Suprapubic skin (tissue), 4 donors: ENCODE measurements around the gene SMG6. TPM values are rescaled to one million over a fixed set of nuclear protein-coding genes. Genes with fewer than 3 reads are reported as not detected.
"Not testable (repeated sequence)": the region's sequence is repeated elsewhere in the genome, so short reads cannot be mapped to it uniquely, and the experiment has no call there.

Source experiments
- DNase-seq, 2 donors: peaks; one replicate each; pipeline ENCODE4 v3.0.0-alpha.2; 2019; ENCODE audit warnings: low spot score in 2 of 2
- H3K27ac ChIP-seq: fragments of 200-600 bp; sonication (generic); one replicate; pipeline ENCODE4 v1.5.1; 2019
- H3K27me3 ChIP-seq: fragments of 200-600 bp; sonication (generic); one replicate; pipeline ENCODE4 v1.5.1; 2019
- H3K36me3 ChIP-seq: fragments of 200-600 bp; sonication (generic); one replicate; pipeline ENCODE4 v1.5.1; 2019
- H3K4me1 ChIP-seq: fragments of 200-600 bp; sonication (generic); one replicate; pipeline ENCODE4 v1.5.1; 2019
- H3K4me3 ChIP-seq: fragments of 200-600 bp; sonication (generic); one replicate; pipeline ENCODE4 v1.5.1; 2019; ENCODE audit warnings: mild to moderate bottlenecking
- H3K9me3 ChIP-seq: fragments of 200-600 bp; sonication (generic); one replicate; pipeline ENCODE4 v1.5.1; 2019
- EP300 ChIP-seq: sonication (generic); formaldehyde crosslinking; IDR thresholded peaks from one replicate; pipeline ENCODE4 v1.6.1; 2017; ENCODE audit warnings: antibody characterized with exemption
- POLR2A ChIP-seq, 2 donors: fragments of 450-650 bp; IDR thresholded peaks; one replicate each; pipeline ENCODE4 v1.6.1; 2017; ENCODE audit warnings: antibody characterized with exemption in 2 of 2, mild to moderate bottlenecking in 2 of 2, moderate library complexity in 2 of 2
- POLR2AphosphoS5 ChIP-seq, 3 donors: sonication (generic); formaldehyde crosslinking; IDR thresholded peaks; one replicate each; pipeline ENCODE4 v1.6.1; 2017; ENCODE audit warnings: antibody characterized with exemption in 3 of 3
- WGBS: methylation state at CpG from one replicate; pipeline ENCODE4 v1.1.5; 2018; 5-methylcytosine and 5-hydroxymethylcytosine counted together
- total RNA-seq, 4 donors: library from RNA; depleted of rRNA; stranded (reverse); fragments of >200 nt; gene quantifications; one replicate each; pipeline ENCODE4 v1.1.0, GENCODE V29; 2016
- TF ChIP-seq, protein P1 (sequence below), 2 donors: fragments of 200-600 bp in 1 of 2; fragments of 450-650 bp in 1 of 2; sonication (generic) in 1 of 2; IDR thresholded peaks; one replicate each; pipeline ENCODE4 v1.5.1; 2016 to 2019; ENCODE audit warnings: antibody characterized with exemption in 2 of 2, mild to moderate bottlenecking in 1 of 2, moderate library complexity in 1 of 2

SMG6 gene
- total RNA-seq, 4 donors from 2014 or later = 29.6 to 58.6 (median 45.5) TPM

DNA sequence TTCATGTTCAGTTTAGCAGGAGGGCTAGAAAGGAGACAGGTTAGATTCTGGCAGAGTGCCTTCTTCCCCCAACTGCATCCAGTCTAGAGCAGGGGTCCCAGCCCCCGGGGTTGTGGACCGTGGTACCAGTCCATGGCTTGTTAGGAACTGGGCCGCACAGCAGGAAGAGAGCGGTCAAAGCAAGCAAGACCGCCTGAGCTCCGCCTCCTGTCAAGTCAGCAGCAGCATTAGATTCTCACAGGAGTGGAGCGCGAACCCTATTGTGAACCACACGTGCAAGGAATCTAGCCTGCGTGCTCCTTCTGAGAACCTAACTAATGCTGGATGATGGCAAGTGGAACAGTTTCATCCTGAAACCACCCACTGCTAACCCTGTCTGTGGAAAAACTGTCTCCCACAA lies 153.7 kb downstream of the SMG6 start:
- Histone ChIP-seq H3K27ac (no peak overlapping the region), H3K4me1 (peaks cover 8% of the 10 kb centered on the region), H3K4me3 (no peak overlapping the region), H3K27me3 (no peaks in the 10 kb centered on the region), H3K36me3 (peaks cover 32% of the 10 kb centered on the region), H3K9me3 (no peaks in the 10 kb centered on the region)
- 81% methylated on average over 10 of the region's 10 CpGs for WGBS
- TF ChIP-seq, protein P1, sequence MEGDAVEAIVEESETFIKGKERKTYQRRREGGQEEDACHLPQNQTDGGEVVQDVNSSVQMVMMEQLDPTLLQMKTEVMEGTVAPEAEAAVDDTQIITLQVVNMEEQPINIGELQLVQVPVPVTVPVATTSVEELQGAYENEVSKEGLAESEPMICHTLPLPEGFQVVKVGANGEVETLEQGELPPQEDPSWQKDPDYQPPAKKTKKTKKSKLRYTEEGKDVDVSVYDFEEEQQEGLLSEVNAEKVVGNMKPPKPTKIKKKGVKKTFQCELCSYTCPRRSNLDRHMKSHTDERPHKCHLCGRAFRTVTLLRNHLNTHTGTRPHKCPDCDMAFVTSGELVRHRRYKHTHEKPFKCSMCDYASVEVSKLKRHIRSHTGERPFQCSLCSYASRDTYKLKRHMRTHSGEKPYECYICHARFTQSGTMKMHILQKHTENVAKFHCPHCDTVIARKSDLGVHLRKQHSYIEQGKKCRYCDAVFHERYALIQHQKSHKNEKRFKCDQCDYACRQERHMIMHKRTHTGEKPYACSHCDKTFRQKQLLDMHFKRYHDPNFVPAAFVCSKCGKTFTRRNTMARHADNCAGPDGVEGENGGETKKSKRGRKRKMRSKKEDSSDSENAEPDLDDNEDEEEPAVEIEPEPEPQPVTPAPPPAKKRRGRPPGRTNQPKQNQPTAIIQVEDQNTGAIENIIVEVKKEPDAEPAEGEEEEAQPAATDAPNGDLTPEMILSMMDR (IDR thresholded peaks at IDR 0.05) = no peak
- TF ChIP-seq POLR2AphosphoS5 (IDR thresholded peaks at IDR 0.05) = no peak
- no peak for TF ChIP-seq POLR2A (IDR thresholded peaks at IDR 0.05)
- no peak for TF ChIP-seq EP300
- no peak for DNase-seq

DNA sequence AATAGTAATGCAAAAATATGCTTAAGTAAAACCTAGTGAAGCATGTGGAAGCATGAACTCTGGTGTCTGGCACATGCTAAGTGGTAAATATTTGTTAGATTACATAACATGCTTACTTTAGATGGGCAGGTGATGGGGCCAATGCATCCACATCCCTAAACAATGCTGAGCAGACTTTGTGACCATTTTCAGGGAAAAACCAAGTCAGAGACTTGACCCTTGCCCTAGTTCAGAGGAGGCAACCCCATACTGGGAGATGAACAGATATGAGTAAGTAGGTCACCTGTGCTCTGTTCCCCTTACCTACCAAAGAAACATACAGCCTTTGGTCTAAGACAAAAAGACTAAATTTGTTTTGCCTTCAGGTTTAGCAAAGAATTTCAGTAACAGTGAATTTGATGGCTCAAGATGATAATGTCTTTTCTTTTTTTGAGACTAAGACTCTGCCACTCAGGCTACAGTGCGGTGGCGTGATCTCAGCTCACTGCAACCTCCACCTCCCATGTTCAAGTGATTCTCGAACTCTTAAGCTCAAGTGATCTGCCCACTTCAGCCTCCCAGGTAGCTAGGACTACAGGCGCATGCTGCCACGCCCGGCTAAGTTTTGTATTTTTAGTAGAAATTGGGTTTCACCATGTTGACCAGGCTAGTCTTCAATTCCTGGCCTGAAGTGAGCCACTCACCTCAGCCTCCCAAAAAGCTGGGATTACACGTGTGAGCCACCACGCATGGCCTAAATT lies 157.3 kb downstream of the SMG6 start:
- Histone ChIP-seq H3K4me3 (no peak overlapping the region), H3K9me3 (no peaks in the 10 kb centered on the region), H3K4me1 (peaks cover 14% of the 10 kb centered on the region), H3K27ac (no peak overlapping the region), H3K27me3 (no peaks in the 10 kb centered on the region), H3K36me3 (peaks cover 20% of the 10 kb centered on the region)
- WGBS = 98% methylated on average over 8 of the region's 8 CpGs
- TF ChIP-seq POLR2AphosphoS5 (IDR thresholded peaks at IDR 0.05) = no peak
- TF ChIP-seq POLR2A (IDR thresholded peaks at IDR 0.05) = no peak
- TF ChIP-seq, protein P1 (IDR thresholded peaks at IDR 0.05) = no peak
- TF ChIP-seq EP300 = no peak
- DNase-seq = no peak

DNA sequence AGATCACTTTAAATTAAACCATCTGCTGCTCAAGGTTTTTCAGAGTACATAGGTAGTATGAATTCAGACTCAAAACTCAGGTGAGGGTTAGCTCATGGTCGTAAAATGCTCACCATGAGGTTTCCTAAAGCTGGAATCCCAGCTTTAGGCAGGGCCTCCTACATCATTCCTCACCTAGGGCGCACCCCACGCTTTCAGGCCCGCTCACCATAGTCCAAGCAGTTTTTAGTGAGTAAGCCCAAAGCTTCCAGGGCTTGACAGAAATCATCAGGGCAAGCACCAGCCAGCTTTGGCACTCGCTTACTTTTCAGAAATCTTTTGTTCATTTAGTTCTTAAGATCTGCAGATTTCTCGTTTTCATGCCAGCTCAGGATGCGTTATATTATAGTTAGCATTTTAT lies 158.9 kb downstream of the SMG6 start:
- no peak for TF ChIP-seq EP300
- no peak for TF ChIP-seq POLR2AphosphoS5 (IDR thresholded peaks at IDR 0.05)
- TF ChIP-seq, protein P1 (IDR thresholded peaks at IDR 0.05) = no peak
- TF ChIP-seq POLR2A (IDR thresholded peaks at IDR 0.05) = no peak
- H3K27ac ChIP-seq = peak overlapping the region; percentile 34

DNA sequence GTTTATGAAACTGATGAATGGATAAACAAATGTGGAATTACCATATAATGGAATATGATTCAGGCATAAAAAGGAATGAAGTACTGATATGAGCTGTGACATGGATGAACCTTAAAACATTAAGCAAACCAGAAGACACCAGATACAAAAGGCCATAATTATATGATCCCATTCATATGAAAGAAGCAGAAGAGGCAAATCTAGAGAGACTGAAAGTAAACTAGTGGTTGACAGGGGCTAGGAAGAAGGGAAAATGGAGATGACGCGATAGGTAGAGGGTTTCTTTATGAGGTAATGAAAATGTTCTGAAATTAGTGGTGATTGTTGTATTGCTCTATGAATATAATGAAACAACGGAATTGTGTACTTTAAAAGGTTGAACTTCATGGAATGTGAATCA lies 160.3 kb downstream of the SMG6 start:
- H3K27ac ChIP-seq = no peak overlapping the region
- H3K4me1 ChIP-seq = peaks cover 35% of the 10 kb centered on the region
- no peaks in the 10 kb centered on the region for H3K9me3 ChIP-seq
- peaks cover 7% of the 10 kb centered on the region for H3K36me3 ChIP-seq
- 94% methylated on average over 3 of the region's 3 CpGs for WGBS
- no peak for DNase-seq
- no peak overlapping the region for H3K4me3 ChIP-seq
- no peak for TF ChIP-seq POLR2AphosphoS5 (IDR thresholded peaks at IDR 0.05)
- TF ChIP-seq EP300 = no peak
- TF ChIP-seq, protein P1 (IDR thresholded peaks at IDR 0.05) = no peak
- no peak for TF ChIP-seq POLR2A (IDR thresholded peaks at IDR 0.05)
- no peaks in the 10 kb centered on the region for H3K27me3 ChIP-seq

More for the DNA sequence above, 158.9 kb downstream of the SMG6 start:
- Histone ChIP-seq H3K9me3 (no peaks in the 10 kb centered on the region), H3K36me3 (peaks cover 13% of the 10 kb centered on the region), H3K4me3 (no peak overlapping the region), H3K4me1 (peaks cover 22% of the 10 kb centered on the region), H3K27me3 (no peaks in the 10 kb centered on the region)
- 55% methylated on average over 7 of the region's 7 CpGs for WGBS
- DNase-seq = no peak

DNA sequence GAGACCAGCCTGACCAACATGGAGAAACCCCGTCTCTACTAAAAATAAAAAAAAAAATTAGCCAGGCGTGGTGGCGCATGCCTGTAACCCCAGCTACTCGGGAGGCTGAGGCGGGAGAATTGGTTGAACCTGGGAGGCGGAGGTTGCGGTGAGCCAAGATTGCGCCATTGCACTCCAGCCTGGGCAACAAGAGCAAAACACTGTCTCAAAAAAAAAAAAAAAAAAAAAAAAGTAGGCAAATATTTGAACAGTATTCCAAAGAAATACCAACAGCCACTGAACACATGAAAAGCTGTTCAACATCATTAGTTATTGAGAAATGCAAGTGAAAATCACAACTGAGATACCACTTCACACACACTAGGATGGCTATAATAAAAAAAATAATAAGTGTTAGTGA lies 160.9 kb downstream of the SMG6 start:
- H3K27ac ChIP-seq, H3K4me3 ChIP-seq, H3K36me3 ChIP-seq, H3K9me3 ChIP-seq, H3K27me3 ChIP-seq, DNase-seq: not testable (repeated sequence)
- H3K4me1 ChIP-seq = peaks cover 41% of the 10 kb centered on the region
- 89% methylated on average over 8 of the region's 8 CpGs for WGBS

DNA sequence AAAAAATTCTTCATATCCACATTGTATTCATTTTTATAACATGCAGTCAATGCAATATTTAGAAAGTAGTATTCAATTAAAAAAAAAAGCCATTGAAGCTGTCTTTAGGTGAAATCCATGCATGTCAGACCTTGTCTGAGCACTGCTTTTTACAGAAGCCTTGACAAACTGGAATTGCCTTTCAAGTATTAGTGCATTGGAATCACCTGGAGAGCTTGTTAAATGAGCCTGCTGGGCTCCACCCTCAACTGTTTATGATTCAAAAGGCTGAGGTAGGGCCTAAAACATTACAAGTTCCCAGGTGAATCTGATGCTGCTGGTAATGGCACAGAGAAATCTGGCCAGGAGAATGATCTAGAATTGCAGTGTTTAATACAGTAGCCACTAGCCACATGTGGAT lies 162.9 kb downstream of the SMG6 start:
- DNase-seq = no peak
- TF ChIP-seq POLR2AphosphoS5 (IDR thresholded peaks at IDR 0.05) = no peak
- no peak for TF ChIP-seq POLR2A (IDR thresholded peaks at IDR 0.05)
- no peak for TF ChIP-seq EP300
- TF ChIP-seq, protein P1 (IDR thresholded peaks at IDR 0.05) = no peak
- no peaks in the 10 kb centered on the region for H3K27me3 ChIP-seq
- no peaks in the 10 kb centered on the region for H3K36me3 ChIP-seq
- H3K9me3 ChIP-seq = no peaks in the 10 kb centered on the region
- peaks cover 51% of the 10 kb centered on the region for H3K4me1 ChIP-seq
- peak overlapping the region; percentile 6 for H3K27ac ChIP-seq
- H3K4me3 ChIP-seq = no peak overlapping the region
